ENCODE measurements around the gene CTAGE9.
"Not testable (repeated sequence)": the region's sequence is repeated elsewhere in the genome, so short reads cannot be mapped to it uniquely, and the experiment has no call there.

DNA sequence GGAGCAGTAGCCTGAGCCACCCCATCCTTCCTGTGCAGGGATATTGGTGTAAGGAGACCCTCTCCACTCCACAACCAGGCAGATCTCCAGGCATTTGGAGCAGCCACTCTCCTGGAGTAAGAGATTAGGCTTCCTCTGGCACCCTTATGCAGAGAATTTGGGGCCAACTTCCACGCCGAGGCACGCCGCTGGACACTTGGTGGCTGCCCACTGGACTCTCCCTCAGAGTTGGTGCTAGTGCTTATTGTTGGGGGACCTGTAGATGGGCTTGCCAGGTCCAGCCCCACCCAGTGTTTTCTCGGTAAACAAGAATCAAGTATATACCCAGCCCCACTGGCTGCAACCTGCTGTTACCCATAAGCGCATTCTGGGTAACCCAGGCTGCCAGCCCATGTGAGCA, 4.8 kb upstream of the CTAGE9 start:
- not testable (repeated sequence) for TF ChIP-seq POLR2A, CTCF (IDR thresholded peaks at IDR 0.05)

Data from esophagus squamous epithelium (tissue), 4 donors.